Smooth muscle cell (in vitro differentiated cells): ENCODE results near the gene SEMA5B. TPM values are rescaled to one million over a fixed set of nuclear protein-coding genes. Genes with fewer than 3 reads are reported as not detected.
A peak's percentile ranks its signal among the peaks of the same experiment; 100 is the strongest.

Source experiments
- DNase-seq: peaks from one replicate; lab custom pipeline; 2025; ENCODE audit not compliant: unreplicated experiment; lab: John Stamatoyannopoulos, UW
- H2AFZ ChIP-seq: fragments of 200-600 bp; sonication (generic); 2 replicates; pipeline ENCODE4 v1.6.0; 2016; ENCODE audit warnings: antibody characterized with exemption, low read depth, mild to moderate bottlenecking
- H3F3A ChIP-seq: fragments of 200-600 bp; sonication (generic); 2 replicates; pipeline ENCODE4 v1.6.0; 2017; ENCODE audit warnings: antibody characterized with exemption, low read depth
- H3K27ac ChIP-seq: fragments of 200-600 bp; sonication (generic); 2 replicates; pipeline ENCODE4 v1.5.1; 2016; ENCODE audit warnings: low read depth, mild to moderate bottlenecking
- H3K27me3 ChIP-seq: fragments of 200-600 bp; sonication (generic); 2 replicates; pipeline ENCODE4 v1.6.1; 2016; ENCODE audit warnings: low read depth, mild to moderate bottlenecking
- H3K36me3 ChIP-seq: fragments of 200-600 bp; sonication (generic); 2 replicates; pipeline ENCODE4 v1.5.1; 2016; ENCODE audit warnings: low read depth
- H3K4me1 ChIP-seq: fragments of 200-600 bp; sonication (generic); 2 replicates; pipeline ENCODE4 v1.5.1; 2016; ENCODE audit warnings: low read depth
- H3K4me2 ChIP-seq: fragments of 200-600 bp; sonication (generic); 2 replicates; pipeline ENCODE4 v1.6.0; 2016; ENCODE audit warnings: mild to moderate bottlenecking
- H3K4me3 ChIP-seq: fragments of 200-600 bp; sonication (generic); 2 replicates; pipeline ENCODE4 v1.5.1; 2016; ENCODE audit warnings: mild to moderate bottlenecking
- H3K79me2 ChIP-seq: fragments of 200-600 bp; sonication (generic); 2 replicates; pipeline ENCODE4 v1.6.0; 2016; ENCODE audit warnings: low read depth, mild to moderate bottlenecking
- H3K9ac ChIP-seq: fragments of 200-600 bp; sonication (generic); 2 replicates; pipeline ENCODE4 v1.6.0; 2016; ENCODE audit warnings: low read depth
- H3K9me3 ChIP-seq: fragments of 200-600 bp; sonication (generic); replicated peaks from 2 replicates; pipeline ENCODE4 v1.5.1; 2016; ENCODE audit warnings: low read depth
- H4K20me1 ChIP-seq: fragments of 200-600 bp; sonication (generic); 2 replicates; pipeline ENCODE4 v1.6.0; 2016; ENCODE audit warnings: low read depth
- WGBS: methylation state at CpG from one replicate; pipeline ENCODE4 v1.1.7; 2016; ENCODE audit warnings: low lambda C conversion rate; 5-methylcytosine and 5-hydroxymethylcytosine counted together
- polyA plus RNA-seq: library from polyadenylated mRNA; unstranded; fragments of >200 nt; fragmentation: Nextera tagmentation; extraction: Ambion mirVana; gene quantifications from 2 replicates; pipeline ENCODE4 v1.2.1, GENCODE V29; 2016
- total RNA-seq: library from RNA; depleted of rRNA; stranded (reverse); fragments of >200 nt; gene quantifications from 2 replicates; pipeline ENCODE4 v1.2.3, GENCODE V29; 2014
- TF ChIP-seq, protein P1 (sequence below): fragments of 200-600 bp; sonication (generic); IDR thresholded peaks from 2 replicates; pipeline ENCODE4 v1.5.1; 2017; ENCODE audit warnings: borderline replicate concordance, mild to moderate bottlenecking, antibody characterized with exemption; ENCODE audit not compliant: insufficient read depth, poor library complexity, severe bottlenecking

Gene SEMA5B
- total and polyA plus RNA-seq, 2 experiments from 2014 or later = not detected

DNA sequence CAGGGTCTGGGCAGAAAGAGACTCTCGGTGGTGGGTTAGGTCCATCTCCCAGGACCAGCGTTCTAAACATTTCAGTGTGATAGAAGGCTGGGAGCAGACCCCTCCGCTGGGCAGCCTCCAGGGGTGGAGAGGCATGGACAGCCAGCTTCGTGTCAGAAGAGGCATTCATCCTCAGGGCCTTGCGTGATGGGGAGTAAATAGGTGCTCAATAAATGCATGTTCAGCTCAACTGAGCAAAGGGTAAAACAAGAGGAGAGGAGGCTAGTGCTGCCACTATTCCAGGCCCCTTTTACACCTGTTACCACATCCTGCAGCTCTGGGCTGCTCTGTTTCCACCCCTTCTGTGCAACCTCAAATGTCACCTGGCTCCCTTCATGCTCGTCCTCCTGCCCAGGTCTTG is 49.0 kb downstream of the SEMA5B start:
- Histone ChIP-seq H2AFZ (peak overlapping the region; percentile 35), H3K9me3 (no peaks in the 10 kb centered on the region), H3K27me3 (no peaks in the 10 kb centered on the region), H3K4me2 (peak overlapping the region; percentile 72), H3K36me3 (no peaks in the 10 kb centered on the region), H4K20me1 (no peaks in the 10 kb centered on the region), H3K4me1 (peaks cover 54% of the 10 kb centered on the region), H3K9ac (no peak overlapping the region), H3K4me3 (no peak overlapping the region), H3F3A (peaks cover 6% of the 10 kb centered on the region), H3K27ac (no peak overlapping the region), H3K79me2 (no peaks in the 10 kb centered on the region)
- DNase-seq = no peak
- WGBS = 83% methylated on average over 6 of the region's 6 CpGs
- TF ChIP-seq, protein P1, sequence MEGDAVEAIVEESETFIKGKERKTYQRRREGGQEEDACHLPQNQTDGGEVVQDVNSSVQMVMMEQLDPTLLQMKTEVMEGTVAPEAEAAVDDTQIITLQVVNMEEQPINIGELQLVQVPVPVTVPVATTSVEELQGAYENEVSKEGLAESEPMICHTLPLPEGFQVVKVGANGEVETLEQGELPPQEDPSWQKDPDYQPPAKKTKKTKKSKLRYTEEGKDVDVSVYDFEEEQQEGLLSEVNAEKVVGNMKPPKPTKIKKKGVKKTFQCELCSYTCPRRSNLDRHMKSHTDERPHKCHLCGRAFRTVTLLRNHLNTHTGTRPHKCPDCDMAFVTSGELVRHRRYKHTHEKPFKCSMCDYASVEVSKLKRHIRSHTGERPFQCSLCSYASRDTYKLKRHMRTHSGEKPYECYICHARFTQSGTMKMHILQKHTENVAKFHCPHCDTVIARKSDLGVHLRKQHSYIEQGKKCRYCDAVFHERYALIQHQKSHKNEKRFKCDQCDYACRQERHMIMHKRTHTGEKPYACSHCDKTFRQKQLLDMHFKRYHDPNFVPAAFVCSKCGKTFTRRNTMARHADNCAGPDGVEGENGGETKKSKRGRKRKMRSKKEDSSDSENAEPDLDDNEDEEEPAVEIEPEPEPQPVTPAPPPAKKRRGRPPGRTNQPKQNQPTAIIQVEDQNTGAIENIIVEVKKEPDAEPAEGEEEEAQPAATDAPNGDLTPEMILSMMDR = no peak

DNA sequence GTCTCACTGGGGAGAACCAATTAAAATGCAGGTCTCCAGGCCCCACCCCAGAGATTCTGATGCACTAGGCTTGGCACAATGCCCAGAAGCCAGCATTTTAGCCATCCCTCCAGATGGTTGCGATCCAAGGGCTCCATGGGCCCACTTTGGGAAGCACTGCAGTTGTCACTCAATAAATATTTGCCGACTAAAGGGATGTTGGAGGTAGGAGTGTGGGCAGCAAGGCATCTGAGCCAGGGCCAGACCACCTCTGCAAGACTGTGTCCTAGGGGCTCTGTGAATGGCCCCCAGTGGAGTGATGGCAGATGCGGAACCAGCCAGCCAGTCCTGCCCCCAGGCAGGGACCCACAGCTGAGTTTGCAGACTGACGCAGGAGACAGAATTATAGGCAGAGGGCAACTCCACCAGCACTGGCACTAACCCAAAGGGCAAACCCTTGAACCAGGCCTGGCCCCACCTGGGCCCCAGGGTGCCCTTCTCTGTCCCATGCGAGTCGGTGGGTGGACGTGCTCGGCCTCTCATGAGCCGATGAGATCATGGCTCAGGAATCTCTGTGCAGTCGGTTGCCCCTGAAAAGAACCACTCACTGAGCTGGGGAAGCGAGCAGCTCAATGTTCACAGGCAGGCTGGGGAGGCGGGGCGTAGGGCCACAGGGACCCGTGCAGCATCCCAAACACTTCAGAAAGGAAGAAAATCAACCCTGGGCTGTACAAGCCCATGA is 49.7 kb downstream of the SEMA5B start:
- no peaks in the 10 kb centered on the region for H3K27me3 ChIP-seq
- H4K20me1 ChIP-seq = no peaks in the 10 kb centered on the region
- H3K9ac ChIP-seq = no peak overlapping the region
- H3K4me3 ChIP-seq = no peak overlapping the region
- peak overlapping the region; percentile 35 for H2AFZ ChIP-seq
- no peaks in the 10 kb centered on the region for H3K9me3 ChIP-seq
- TF ChIP-seq, protein P1 = no peak
- H3K36me3 ChIP-seq = no peaks in the 10 kb centered on the region
- no peaks in the 10 kb centered on the region for H3K79me2 ChIP-seq
- peak; percentile 25 for DNase-seq
- peaks cover 50% of the 10 kb centered on the region for H3K4me1 ChIP-seq
- H3K27ac ChIP-seq = no peak overlapping the region
- WGBS = 15% methylated on average over 14 of the region's 14 CpGs
- H3K4me2 ChIP-seq = peak overlapping the region; percentile 72
- peaks cover 6% of the 10 kb centered on the region for H3F3A ChIP-seq

DNA sequence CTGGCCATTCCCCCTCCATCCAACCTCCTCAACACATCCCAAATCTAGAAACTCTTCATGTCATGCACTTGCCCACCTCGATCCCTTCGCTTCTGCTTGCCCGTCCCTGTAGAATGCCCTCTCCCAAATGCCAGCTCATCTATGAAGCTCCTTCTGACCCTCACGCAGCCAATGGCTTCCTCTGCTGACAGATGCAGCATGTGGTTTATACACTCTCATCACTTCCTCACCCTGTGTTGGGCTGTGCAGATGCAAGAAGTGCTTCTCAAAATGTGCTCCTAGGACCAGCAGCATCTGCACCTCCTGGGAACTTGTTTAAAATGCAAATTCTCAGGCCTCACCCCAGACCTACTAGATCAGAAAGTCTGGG is 51.7 kb downstream of the SEMA5B start:
- Histone ChIP-seq H3K27ac (no peak overlapping the region), H3K4me3 (no peak overlapping the region), H3K36me3 (no peaks in the 10 kb centered on the region), H3K9ac (no peak overlapping the region), H3K79me2 (no peaks in the 10 kb centered on the region), H3K4me1 (peaks cover 43% of the 10 kb centered on the region), H3K4me2 (peak overlapping the region; percentile 69), H3F3A (peaks cover 6% of the 10 kb centered on the region), H2AFZ (no peak overlapping the region), H4K20me1 (no peaks in the 10 kb centered on the region), H3K9me3 (no peaks in the 10 kb centered on the region), H3K27me3 (peaks cover 14% of the 10 kb centered on the region)
- TF ChIP-seq, protein P1 = no peak
- no peak for DNase-seq
- WGBS = 58% methylated on average over 4 of the region's 4 CpGs
